Measurements from ENCODE around the gene ANKRD13B. TPM values are rescaled to one million over a fixed set of nuclear protein-coding genes. Genes with fewer than 3 reads are reported as not detected.

ANKRD13B gene
- total and polyA plus RNA-seq, 9 donors: 3.6 to 23.4 (median 12.0) TPM

DNA sequence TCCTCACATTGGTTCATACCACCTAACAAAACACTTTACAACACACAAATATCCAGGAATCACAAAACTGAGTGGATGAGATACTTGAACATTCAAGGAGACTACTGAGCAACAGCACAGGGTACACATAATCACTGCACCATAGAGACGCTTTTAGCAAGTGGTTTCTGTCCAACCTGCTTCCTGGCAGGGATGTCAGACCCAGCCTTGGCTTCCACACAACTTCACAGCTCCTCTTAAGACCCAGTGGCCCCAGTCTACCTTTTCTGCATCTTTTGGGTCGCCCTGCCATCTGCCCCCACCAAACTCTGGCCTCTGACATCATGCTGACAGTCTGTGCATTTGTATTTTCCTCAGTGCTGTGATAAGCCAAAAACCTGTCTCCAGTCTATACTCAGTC lies 35.7 kb downstream of the ANKRD13B start:
- Histone ChIP-seq H3K9me3 (no peaks in the 10 kb centered on the region), H3K36me3 (no peaks in the 10 kb centered on the region), H3K27ac (no peak overlapping the region), H3K27me3 (no peaks in the 10 kb centered on the region), H3K4me3 (no peak overlapping the region), H3K4me1 (ENCODE audit: insufficient read depth) (no peaks in the 10 kb centered on the region)
- no peak for DNase-seq
- no peak for TF ChIP-seq POLR2A (IDR thresholded peaks at IDR 0.05)
- TF ChIP-seq EP300 (IDR thresholded peaks at IDR 0.05): no peak
- TF ChIP-seq, protein P1, sequence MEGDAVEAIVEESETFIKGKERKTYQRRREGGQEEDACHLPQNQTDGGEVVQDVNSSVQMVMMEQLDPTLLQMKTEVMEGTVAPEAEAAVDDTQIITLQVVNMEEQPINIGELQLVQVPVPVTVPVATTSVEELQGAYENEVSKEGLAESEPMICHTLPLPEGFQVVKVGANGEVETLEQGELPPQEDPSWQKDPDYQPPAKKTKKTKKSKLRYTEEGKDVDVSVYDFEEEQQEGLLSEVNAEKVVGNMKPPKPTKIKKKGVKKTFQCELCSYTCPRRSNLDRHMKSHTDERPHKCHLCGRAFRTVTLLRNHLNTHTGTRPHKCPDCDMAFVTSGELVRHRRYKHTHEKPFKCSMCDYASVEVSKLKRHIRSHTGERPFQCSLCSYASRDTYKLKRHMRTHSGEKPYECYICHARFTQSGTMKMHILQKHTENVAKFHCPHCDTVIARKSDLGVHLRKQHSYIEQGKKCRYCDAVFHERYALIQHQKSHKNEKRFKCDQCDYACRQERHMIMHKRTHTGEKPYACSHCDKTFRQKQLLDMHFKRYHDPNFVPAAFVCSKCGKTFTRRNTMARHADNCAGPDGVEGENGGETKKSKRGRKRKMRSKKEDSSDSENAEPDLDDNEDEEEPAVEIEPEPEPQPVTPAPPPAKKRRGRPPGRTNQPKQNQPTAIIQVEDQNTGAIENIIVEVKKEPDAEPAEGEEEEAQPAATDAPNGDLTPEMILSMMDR (IDR thresholded peaks at IDR 0.05): no peak
- WGBS, 3 donors: 91 to 97% (median 95%) methylated on average over 2 of the region's 2 CpGs
- intact Hi-C loops (cut with DNase I): loop anchor here in 1 of 4 donors (10.0 kb wide), 1 partner anchor 146 kb away; no protein-coding TSS in a partner anchor

GRCh38 chr17:29629839-29630238 lies 36.9 kb downstream of the ANKRD13B start:
- Histone ChIP-seq H3K9me3 (no peaks in the 10 kb centered on the region), H3K4me3 (no peak overlapping the region), H3K36me3 (no peaks in the 10 kb centered on the region), H3K4me1 (ENCODE audit: insufficient read depth) (no peaks in the 10 kb centered on the region), H3K27me3 (no peaks in the 10 kb centered on the region), H3K27ac (no peak overlapping the region)
- no peak for DNase-seq
- WGBS, 3 donors: 63 to 65% (median 63%) methylated on average over 2 of the region's 2 CpGs
- TF ChIP-seq EP300 (IDR thresholded peaks at IDR 0.05) (no peak), POLR2A (IDR thresholded peaks at IDR 0.05) (no peak)
- TF ChIP-seq, protein P1 (IDR thresholded peaks at IDR 0.05): no peak
- intact Hi-C loops (cut with DNase I): loop anchor here in 2 of 4 donors (10.0 kb wide), 2 partner anchors 145 to 295 kb away; no protein-coding TSS in a partner anchor

GRCh38 chr17:29630630-29631193 lies 37.8 kb downstream of the ANKRD13B start:
- WGBS, 3 donors: 89 to 91% (median 89%) methylated on average over 6 of the region's 6 CpGs
- Histone ChIP-seq H3K27me3 (no peaks in the 10 kb centered on the region), H3K36me3 (no peaks in the 10 kb centered on the region), H3K4me1 (ENCODE audit: insufficient read depth) (no peaks in the 10 kb centered on the region), H3K9me3 (no peaks in the 10 kb centered on the region), H3K27ac (no peak overlapping the region), H3K4me3 (no peak overlapping the region)
- intact Hi-C loops (cut with DNase I): loop anchor here in 1 of 4 donors (10.0 kb wide), 2 partner anchors 144 to 294 kb away; no protein-coding TSS in a partner anchor
- DNase-seq: no peak
- no peak for TF ChIP-seq POLR2A (IDR thresholded peaks at IDR 0.05)

GRCh38 chr17:29633886-29634285 lies 41.0 kb downstream of the ANKRD13B start:
- no peak overlapping the region for H3K4me3 ChIP-seq
- H3K27ac ChIP-seq: no peak overlapping the region
- no peaks in the 10 kb centered on the region for H3K4me1 ChIP-seq (ENCODE audit: insufficient read depth)
- H3K36me3 ChIP-seq: no peaks in the 10 kb centered on the region
- DNase-seq: no peak
- 94 to 97% (median 96%) methylated on average over 3 of the region's 3 CpGs for WGBS, 3 donors
- intact Hi-C loops (cut with DNase I): loop anchor here in 1 of 4 donors (10.0 kb wide), 2 partner anchors 141 to 291 kb away; no protein-coding TSS in a partner anchor
- TF ChIP-seq, protein P1 (IDR thresholded peaks at IDR 0.05): no peak
- no peak for TF ChIP-seq EP300 (IDR thresholded peaks at IDR 0.05)
- no peak for TF ChIP-seq POLR2A (IDR thresholded peaks at IDR 0.05)
- no peaks in the 10 kb centered on the region for H3K9me3 ChIP-seq
- H3K27me3 ChIP-seq: no peaks in the 10 kb centered on the region

- TF ChIP-seq EP300 (IDR thresholded peaks at IDR 0.05) (no peak), POLR2A (IDR thresholded peaks at IDR 0.05) (no peak)
- TF ChIP-seq, protein P1 (IDR thresholded peaks at IDR 0.05): no peak
- Histone ChIP-seq H3K27ac (no peak overlapping the region), H3K4me3 (no peak overlapping the region), H3K27me3 (no peaks in the 10 kb centered on the region), H3K9me3 (no peaks in the 10 kb centered on the region), H3K36me3 (no peaks in the 10 kb centered on the region), H3K4me1 (ENCODE audit: insufficient read depth) (peaks cover 4% of the 10 kb centered on the region)
- WGBS, 3 donors: 29 to 36% (median 35%) methylated on average over 2 of the region's 2 CpGs
- intact Hi-C loops (cut with DNase I): loop anchor here in 1 of 4 donors (10.0 kb wide), 1 partner anchor 134 kb away; no protein-coding TSS in a partner anchor
- DNase-seq: no peak
Measured at GRCh38 chr17:29640413-29640812, 47.5 kb downstream of the ANKRD13B start.
